Left ventricle myocardium superior (tissue), 1 donor: ENCODE measurements around the gene MRTFB. TPM values are rescaled to one million over a fixed set of nuclear protein-coding genes. Genes with fewer than 3 reads are reported as not detected.
"Not testable (repeated sequence)": the region's sequence is repeated elsewhere in the genome, so short reads cannot be mapped to it uniquely, and the experiment has no call there.

ENCODE experiments used
- ATAC-seq: fragments of 200-7000 bp; cut with Tn5 transposase; one replicate; pipeline ENCODE4 v1.9.1; 2020; ENCODE audit warnings: mild to moderate bottlenecking, moderate library complexity
- DNase-seq: peaks from one replicate; pipeline ENCODE4 v3.0.0-alpha.2; 2020
- intact Hi-C: fragments of 100-400 bp; cut with micrococcal nuclease; formaldehyde crosslinking; loops from one replicate; pipeline ENCODE4 v1.11.0; 2022
- total RNA-seq: library from RNA; stranded (reverse); fragmentation: NEBNext Ultra II Directional; extraction: Animal tissue kit (Norgen Biotek cat#: 25700); gene quantifications from one replicate; pipeline ENCODE4 v1.2.1, GENCODE V29; 2021
- donor health status: DM: no; HTN: yes; CAD: no; lungs with severe emphysema.

The MRTFB gene
- total RNA-seq, 1 donor from 2014 or later: 26.2 TPM

GRCh38 chr16:14122430-14122829, 51.3 kb downstream of the MRTFB start:
- intact Hi-C loops, ATAC-seq: not testable (repeated sequence)

GRCh38 chr16:14125000-14125681, 54.0 kb downstream of the MRTFB start:
- DNase-seq: no peak
- intact Hi-C loops: no loop called here
- ATAC-seq: no peak

More at GRCh38 chr16:14122430-14122829, 51.3 kb downstream of the MRTFB start:
- DNase-seq: not testable (repeated sequence)

- DNase-seq: no peak
- ATAC-seq: no peak
- intact Hi-C loops: no loop called here
Observed at GRCh38 chr16:14125708-14126107, 54.6 kb downstream of the MRTFB start.

- DNase-seq (no peak), ATAC-seq (no peak)
- intact Hi-C loops: no loop called here
Observed at GRCh38 chr16:14128097-14128496, 57.0 kb downstream of the MRTFB start.

- DNase-seq: no peak
- intact Hi-C loops: no loop called here
- ATAC-seq: no peak
Observed at GRCh38 chr16:14129502-14129901, 58.4 kb downstream of the MRTFB start.

- intact Hi-C loops: no loop called here
- ATAC-seq (no peak), DNase-seq (no peak)
Observed at GRCh38 chr16:14131774-14132695, 60.9 kb downstream of the MRTFB start.

- intact Hi-C loops: no loop called here
- ATAC-seq (no peak), DNase-seq (no peak)
Observed at GRCh38 chr16:14132696-14133048, 61.6 kb downstream of the MRTFB start.

- intact Hi-C loops: no loop called here
- no peak for DNase-seq
- no peak for ATAC-seq
Observed at GRCh38 chr16:14133907-14134306, 62.8 kb downstream of the MRTFB start.

GRCh38 chr16:14135704-14136103, 64.6 kb downstream of the MRTFB start:
- no peak for ATAC-seq
- DNase-seq: no peak
- intact Hi-C loops: no loop called here

GRCh38 chr16:14139872-14140271, 68.8 kb downstream of the MRTFB start:
- intact Hi-C loops: no loop called here
- ATAC-seq (no peak), DNase-seq (no peak)

- no peak for ATAC-seq
- intact Hi-C loops: no loop called here
- DNase-seq: no peak
Observed at GRCh38 chr16:14140923-14141322, 69.8 kb downstream of the MRTFB start.

GRCh38 chr16:14146445-14146844, 75.3 kb downstream of the MRTFB start:
- intact Hi-C loops: no loop called here
- no peak for DNase-seq
- no peak for ATAC-seq

GRCh38 chr16:14148016-14148415, 76.9 kb downstream of the MRTFB start:
- intact Hi-C loops: no loop called here
- ATAC-seq: no peak
- DNase-seq: no peak

GRCh38 chr16:14148569-14148968, 77.5 kb downstream of the MRTFB start:
- DNase-seq: no peak
- intact Hi-C loops: no loop called here
- ATAC-seq: no peak

- intact Hi-C loops: no loop called here
- no peak for ATAC-seq
- DNase-seq: no peak
Observed at GRCh38 chr16:14150796-14151195, 79.7 kb downstream of the MRTFB start.

- ATAC-seq (peak; percentile 68), DNase-seq (no peak)
- intact Hi-C loops: no loop called here
Observed at GRCh38 chr16:14151256-14152030, 80.3 kb downstream of the MRTFB start.

GRCh38 chr16:14155572-14156190, 84.6 kb downstream of the MRTFB start:
- intact Hi-C loops: no loop called here
- no peak for DNase-seq
- peak; percentile 72 for ATAC-seq

GRCh38 chr16:14164916-14165662, 94.0 kb downstream of the MRTFB start:
- DNase-seq (no peak), ATAC-seq (no peak)
- intact Hi-C loops: no loop called here

- DNase-seq (no peak), ATAC-seq (no peak)
- intact Hi-C loops: no loop called here
Observed at GRCh38 chr16:14168146-14168545, 97.0 kb downstream of the MRTFB start.
